ENCODE results near the gene PTGER1. TPM values are rescaled to one million over a fixed set of nuclear protein-coding genes. Genes with fewer than 3 reads are reported as not detected.

The PTGER1 gene
- total and polyA plus RNA-seq, 9 of the 15 experiments (the other 6 are each of a cell fraction or from before 2014, with no cell fraction given): 0.06 to 0.36 (median 0.31) TPM; not detected in 5

GRCh38 chr19:14496029-14496833 is 21.1 kb upstream of the PTGER1 start, which contains the start of gene GIPC1 (continued):
- TF ChIP-seq LEF1 (IDR thresholded peaks at IDR 0.05) (no peak), PHTF2 (CRISPR knock-in tag; IDR thresholded peaks at IDR 0.05) (no peak), ATF3 (IDR thresholded peaks at IDR 0.05) (0 out of 2 replicates have a peak, but pooled peaks have one; percentile 14), ATF3 (CRISPR knock-in tag; conservative IDR thresholded peaks at IDR 0.05) (no peak), ZEB2 (IDR thresholded peaks at IDR 0.05) (0 out of 2 replicates have a peak, but pooled peaks have one; percentile 13), ZFP30 (CRISPR knock-in tag; IDR thresholded peaks at IDR 0.05; ENCODE audit: borderline replicate concordance) (no peak), HDAC6 (IDR thresholded peaks at IDR 0.05; ENCODE audit: low read depth, low read length) (no peak), HDAC8 (tag; IDR thresholded peaks at IDR 0.05) (no peak), ZNF696 (CRISPR knock-in tag; conservative IDR thresholded peaks at IDR 0.05) (no peak), MCM3 (IDR thresholded peaks at IDR 0.05) (no peak), SRSF1 (IDR thresholded peaks at IDR 0.05; ENCODE audit: low read depth, low read length) (no peak), SP2 (IDR thresholded peaks at IDR 0.05; ENCODE audit: extremely low read depth, low read depth, low read length, poor library complexity, severe bottlenecking) (peak; percentile 58), ARID1B (IDR thresholded peaks at IDR 0.05) (peak; percentile 6; the same call in 1 of the 2 replicates), ZNF57 (CRISPR knock-in tag; IDR thresholded peaks at IDR 0.05) (no peak), RFX1 (IDR thresholded peaks at IDR 0.05) (no peak), THRAP3 (IDR thresholded peaks at IDR 0.05; ENCODE audit: borderline replicate concordance) (no peak), CTCFL (IDR thresholded peaks at IDR 0.05; ENCODE audit: borderline replicate concordance, insufficient read depth, low read depth, low read length, poor library complexity, severe bottlenecking) (no peak), MEIS2 (IDR thresholded peaks at IDR 0.05; ENCODE audit: partially characterized antibody) (peak; percentile 31), LARP7 (IDR thresholded peaks at IDR 0.05) (no peak), SNIP1 (IDR thresholded peaks at IDR 0.05; ENCODE audit: low read depth) (no peak)
- TF ChIP-seq, protein P1, sequence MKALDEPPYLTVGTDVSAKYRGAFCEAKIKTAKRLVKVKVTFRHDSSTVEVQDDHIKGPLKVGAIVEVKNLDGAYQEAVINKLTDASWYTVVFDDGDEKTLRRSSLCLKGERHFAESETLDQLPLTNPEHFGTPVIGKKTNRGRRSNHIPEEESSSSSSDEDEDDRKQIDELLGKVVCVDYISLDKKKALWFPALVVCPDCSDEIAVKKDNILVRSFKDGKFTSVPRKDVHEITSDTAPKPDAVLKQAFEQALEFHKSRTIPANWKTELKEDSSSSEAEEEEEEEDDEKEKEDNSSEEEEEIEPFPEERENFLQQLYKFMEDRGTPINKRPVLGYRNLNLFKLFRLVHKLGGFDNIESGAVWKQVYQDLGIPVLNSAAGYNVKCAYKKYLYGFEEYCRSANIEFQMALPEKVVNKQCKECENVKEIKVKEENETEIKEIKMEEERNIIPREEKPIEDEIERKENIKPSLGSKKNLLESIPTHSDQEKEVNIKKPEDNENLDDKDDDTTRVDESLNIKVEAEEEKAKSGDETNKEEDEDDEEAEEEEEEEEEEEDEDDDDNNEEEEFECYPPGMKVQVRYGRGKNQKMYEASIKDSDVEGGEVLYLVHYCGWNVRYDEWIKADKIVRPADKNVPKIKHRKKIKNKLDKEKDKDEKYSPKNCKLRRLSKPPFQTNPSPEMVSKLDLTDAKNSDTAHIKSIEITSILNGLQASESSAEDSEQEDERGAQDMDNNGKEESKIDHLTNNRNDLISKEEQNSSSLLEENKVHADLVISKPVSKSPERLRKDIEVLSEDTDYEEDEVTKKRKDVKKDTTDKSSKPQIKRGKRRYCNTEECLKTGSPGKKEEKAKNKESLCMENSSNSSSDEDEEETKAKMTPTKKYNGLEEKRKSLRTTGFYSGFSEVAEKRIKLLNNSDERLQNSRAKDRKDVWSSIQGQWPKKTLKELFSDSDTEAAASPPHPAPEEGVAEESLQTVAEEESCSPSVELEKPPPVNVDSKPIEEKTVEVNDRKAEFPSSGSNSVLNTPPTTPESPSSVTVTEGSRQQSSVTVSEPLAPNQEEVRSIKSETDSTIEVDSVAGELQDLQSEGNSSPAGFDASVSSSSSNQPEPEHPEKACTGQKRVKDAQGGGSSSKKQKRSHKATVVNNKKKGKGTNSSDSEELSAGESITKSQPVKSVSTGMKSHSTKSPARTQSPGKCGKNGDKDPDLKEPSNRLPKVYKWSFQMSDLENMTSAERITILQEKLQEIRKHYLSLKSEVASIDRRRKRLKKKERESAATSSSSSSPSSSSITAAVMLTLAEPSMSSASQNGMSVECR (CRISPR knock-in tag; IDR thresholded peaks at IDR 0.05): 0 out of 2 replicates have a peak, but pooled peaks have one; percentile 81
- TF ChIP-seq, protein P2, sequence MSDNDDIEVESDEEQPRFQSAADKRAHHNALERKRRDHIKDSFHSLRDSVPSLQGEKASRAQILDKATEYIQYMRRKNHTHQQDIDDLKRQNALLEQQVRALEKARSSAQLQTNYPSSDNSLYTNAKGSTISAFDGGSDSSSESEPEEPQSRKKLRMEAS (CRISPR knock-in tag; IDR thresholded peaks at IDR 0.05): peak; percentile 93
